DMS 273 (cell line): ENCODE measurements around the gene RASA2.
"Not testable (repeated sequence)": the region's sequence is repeated elsewhere in the genome, so short reads cannot be mapped to it uniquely, and the experiment has no call there.

Experiments
- DNase-seq: peaks from one replicate; lab custom pipeline; 2025; ENCODE audit not compliant: unreplicated experiment; lab: John Stamatoyannopoulos, UW

Gene RASA2

GRCh38 chr3:141561426-141562034 lies 74.7 kb downstream of the RASA2 start:
- DNase-seq: peak; percentile 83

GRCh38 chr3:141564241-141564640 lies 77.4 kb downstream of the RASA2 start:
- no peak for DNase-seq

- DNase-seq: no peak
Observed at GRCh38 chr3:141570068-141570467, 83.2 kb downstream of the RASA2 start.

GRCh38 chr3:141575879-141576743 lies 89.3 kb downstream of the RASA2 start:
- DNase-seq: peak; percentile 79

- DNase-seq: no peak
Observed at GRCh38 chr3:141576744-141577052, 89.9 kb downstream of the RASA2 start.

GRCh38 chr3:141578202-141578973 lies 91.6 kb downstream of the RASA2 start:
- DNase-seq: peak; percentile 29

GRCh38 chr3:141594357-141594756 lies 107.5 kb downstream of the RASA2 start:
- DNase-seq: no peak

- DNase-seq: no peak
Observed at GRCh38 chr3:141597931-141598330, 111.1 kb downstream of the RASA2 start.

GRCh38 chr3:141600331-141600730 lies 113.5 kb downstream of the RASA2 start:
- DNase-seq: no peak

- DNase-seq: no peak
Observed at GRCh38 chr3:141602706-141603105, 115.9 kb downstream of the RASA2 start.

- DNase-seq: no peak
Observed at GRCh38 chr3:141603473-141604035, 116.7 kb downstream of the RASA2 start.

- no peak for DNase-seq
Observed at GRCh38 chr3:141605883-141606282, 119.1 kb downstream of the RASA2 start.

GRCh38 chr3:141608438-141608837 lies 121.6 kb downstream of the RASA2 start:
- DNase-seq: no peak

GRCh38 chr3:141610939-141611338 lies 124.1 kb downstream of the RASA2 start:
- DNase-seq: no peak

GRCh38 chr3:141618103-141618910 lies 131.5 kb downstream of the RASA2 start:
- DNase-seq: no peak

- DNase-seq: no peak
Observed at GRCh38 chr3:141618938-141619337, 132.1 kb downstream of the RASA2 start.

GRCh38 chr3:141619450-141619849 lies 132.6 kb downstream of the RASA2 start:
- no peak for DNase-seq

GRCh38 chr3:141623691-141624090 lies 136.9 kb downstream of the RASA2 start:
- DNase-seq: no peak

GRCh38 chr3:141625506-141625905 lies 138.7 kb downstream of the RASA2 start:
- DNase-seq: peak; percentile 30

GRCh38 chr3:141628334-141628733 lies 141.5 kb downstream of the RASA2 start:
- DNase-seq: not testable (repeated sequence)
